Glomerular endothelial cell (primary cell): Measurements from ENCODE around the gene NELFCD. TPM values are rescaled to one million over a fixed set of nuclear protein-coding genes. Genes with fewer than 3 reads are reported as not detected.
"Not testable (repeated sequence)": the region's sequence is repeated elsewhere in the genome, so short reads cannot be mapped to it uniquely, and the experiment has no call there.

Source experiments
- DNase-seq: peaks from one replicate; pipeline ENCODE4 v3.0.0-alpha.2; 2011; ENCODE audit warnings: low read depth, low spot score; ENCODE audit errors: extremely low read depth
- total RNA-seq: library from RNA; depleted of rRNA; stranded (reverse); fragments of >200 nt; gene quantifications from 2 replicates; pipeline ENCODE4 v1.2.3, GENCODE V29; 2015

The NELFCD gene
- total RNA-seq, 1 donor from 2014 or later: 49.2 TPM

- no peak for DNase-seq
Measured at GRCh38 chr20:59023616-59024015, 42.6 kb downstream of the NELFCD start.

- no peak for DNase-seq
Measured at GRCh38 chr20:59024111-59024530, 43.1 kb downstream of the NELFCD start.

GRCh38 chr20:59025086-59025485 is 44.0 kb downstream of the NELFCD start:
- no peak for DNase-seq

GRCh38 chr20:59025511-59025910 is 44.5 kb downstream of the NELFCD start:
- no peak for DNase-seq

GRCh38 chr20:59026904-59027740 is 46.1 kb downstream of the NELFCD start:
- no peak for DNase-seq

DNA sequence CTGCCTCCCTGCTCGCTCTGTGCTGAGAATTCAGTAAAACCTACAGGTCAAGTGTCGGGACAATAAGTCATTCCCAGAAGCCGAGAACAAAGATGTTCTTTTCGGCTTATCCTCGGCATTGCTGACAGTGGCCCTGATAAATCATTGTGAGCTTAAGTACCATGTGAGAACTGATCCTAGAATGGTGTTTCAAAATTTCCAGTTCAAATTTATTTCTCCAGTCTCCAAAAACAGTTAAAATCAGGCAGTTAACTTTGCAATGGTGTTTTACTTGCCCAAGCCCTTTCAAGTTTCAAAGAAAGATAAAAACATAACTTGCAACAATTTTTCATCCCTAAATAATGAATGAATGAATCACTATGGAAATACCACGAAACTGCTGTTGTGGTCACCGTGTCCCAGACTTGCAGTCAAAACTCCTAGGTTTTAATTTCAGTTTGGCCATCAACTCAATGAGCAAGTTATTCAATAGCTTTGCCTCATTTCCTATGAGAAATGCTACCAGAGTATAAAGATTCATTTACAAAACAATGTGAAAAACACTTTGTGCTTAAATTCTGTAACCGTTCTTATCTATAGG is 46.8 kb downstream of the NELFCD start:
- DNase-seq: no peak

DNA sequence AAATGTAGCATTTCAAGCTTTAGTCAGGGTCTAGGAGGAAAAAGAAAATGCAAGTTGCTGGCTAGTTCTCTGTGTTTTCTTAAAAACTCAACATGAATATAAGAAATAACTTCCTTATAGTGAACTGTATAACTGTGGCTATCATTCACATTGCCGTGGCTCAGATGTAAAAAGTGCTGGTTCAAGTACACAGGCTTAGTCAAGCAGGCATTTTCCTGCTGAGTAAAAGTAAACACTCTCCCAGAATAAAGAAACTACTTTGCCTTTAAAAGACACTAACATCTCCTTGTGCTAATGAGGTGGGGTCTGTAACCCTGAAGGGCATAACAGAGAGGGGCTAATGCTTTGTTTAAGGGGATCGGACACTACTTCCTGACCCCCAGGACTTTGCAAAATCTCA is 47.8 kb downstream of the NELFCD start:
- DNase-seq: no peak

- DNase-seq: no peak
Measured at GRCh38 chr20:59030911-59031563, 50.0 kb downstream of the NELFCD start.

DNA sequence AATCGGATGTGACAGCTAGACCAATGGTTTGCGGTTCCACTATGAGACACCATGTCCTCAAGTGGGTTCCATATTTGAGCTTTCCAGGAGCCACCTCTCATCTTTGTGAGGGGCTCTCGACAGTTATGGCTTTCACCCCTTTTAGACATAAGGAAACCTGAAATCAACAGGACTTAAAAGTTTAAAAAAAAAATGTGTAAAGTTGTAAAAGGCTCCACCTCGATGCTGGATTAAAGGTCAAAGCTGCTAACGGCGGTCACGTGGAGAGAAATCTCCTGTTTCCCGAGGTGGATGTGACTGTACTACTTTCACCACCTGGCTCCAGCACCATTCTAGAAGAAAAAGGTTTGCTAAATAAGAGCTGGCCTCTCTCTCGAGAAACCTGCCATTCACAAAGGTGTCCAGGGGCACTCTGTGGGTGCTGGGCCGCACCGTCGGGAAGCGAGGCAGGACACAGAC is 50.5 kb downstream of the NELFCD start:
- no peak for DNase-seq

- no peak for DNase-seq
Measured at GRCh38 chr20:59032023-59032712, 51.1 kb downstream of the NELFCD start, which contains the start of gene ATP5F1E. Gene ATP5F1E, minus strand, starts transcription at chr20:59032335. Its CDS starts 84 bp downstream, at chr20:59032251.

GRCh38 chr20:59032713-59033059 is 51.6 kb downstream of the NELFCD start:
- DNase-seq: no peak

GRCh38 chr20:59033093-59033492 is 52.0 kb downstream of the NELFCD start:
- DNase-seq: no peak

DNA sequence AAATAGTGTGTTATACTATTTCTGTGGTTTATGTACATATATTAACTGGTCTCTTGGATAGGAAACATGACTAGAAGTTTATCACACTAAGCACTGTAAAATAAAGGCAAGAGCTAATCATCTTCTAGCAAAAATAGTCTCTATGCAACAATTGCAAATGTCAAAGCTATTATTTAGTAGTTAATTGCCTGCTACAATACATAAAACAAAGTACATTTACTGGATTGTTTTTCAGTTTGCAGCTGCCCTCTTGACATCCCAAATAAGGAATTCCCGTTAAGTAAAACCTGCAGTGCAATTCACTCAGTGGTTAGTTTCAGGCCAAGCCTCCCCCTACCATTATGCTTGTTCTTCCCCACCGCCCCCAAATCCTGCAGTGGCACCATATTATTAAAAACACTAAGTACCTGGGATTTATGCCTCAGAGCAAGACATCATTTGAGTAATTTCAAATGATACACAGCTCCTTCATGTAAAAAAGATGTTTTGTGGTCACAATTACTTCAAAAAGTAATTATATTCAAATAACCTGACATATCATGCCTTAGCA is 52.6 kb downstream of the NELFCD start:
- no peak for DNase-seq

DNA sequence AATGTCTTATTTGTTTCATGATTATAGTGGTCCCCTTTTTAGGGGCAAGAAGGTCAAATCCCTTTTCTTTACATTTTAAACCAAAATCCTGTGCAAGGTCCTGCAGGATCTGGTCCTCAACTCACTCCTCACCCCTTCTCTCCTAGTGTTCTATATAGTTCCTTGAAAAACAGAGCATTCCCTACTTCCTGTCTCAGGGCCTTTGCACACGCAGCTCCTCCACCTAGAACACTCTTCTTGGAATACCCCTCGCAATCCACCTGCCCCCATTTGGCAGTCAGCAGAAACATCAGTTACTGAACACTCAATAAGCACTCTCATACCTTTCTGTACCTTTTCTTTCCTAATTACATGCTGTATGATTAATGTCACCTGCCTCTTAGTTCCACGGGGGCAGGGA is 54.3 kb downstream of the NELFCD start:
- DNase-seq: no peak

DNA sequence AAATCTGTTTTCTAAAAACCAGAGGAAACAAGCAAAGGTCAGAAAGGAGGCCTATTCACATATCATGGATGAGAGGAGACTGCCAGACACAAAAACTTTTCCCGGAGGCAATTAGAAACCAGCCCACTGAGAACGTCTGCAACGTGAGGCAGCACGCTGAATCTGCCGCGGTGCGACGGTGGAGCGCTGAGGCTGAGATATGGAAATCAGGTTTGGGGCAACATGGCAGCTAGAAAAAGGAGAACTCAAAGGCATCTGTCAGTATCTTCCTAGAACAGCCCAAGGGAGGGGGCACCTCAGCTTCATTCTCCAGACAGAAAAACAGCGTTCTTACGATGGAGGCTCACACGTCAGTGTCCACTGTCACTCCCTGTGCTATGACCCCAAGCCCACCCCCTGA is 56.3 kb downstream of the NELFCD start:
- DNase-seq: no peak

GRCh38 chr20:59039233-59039632 is 58.2 kb downstream of the NELFCD start:
- no peak for DNase-seq

- no peak for DNase-seq
Measured at GRCh38 chr20:59040667-59041066, 59.6 kb downstream of the NELFCD start.

DNA sequence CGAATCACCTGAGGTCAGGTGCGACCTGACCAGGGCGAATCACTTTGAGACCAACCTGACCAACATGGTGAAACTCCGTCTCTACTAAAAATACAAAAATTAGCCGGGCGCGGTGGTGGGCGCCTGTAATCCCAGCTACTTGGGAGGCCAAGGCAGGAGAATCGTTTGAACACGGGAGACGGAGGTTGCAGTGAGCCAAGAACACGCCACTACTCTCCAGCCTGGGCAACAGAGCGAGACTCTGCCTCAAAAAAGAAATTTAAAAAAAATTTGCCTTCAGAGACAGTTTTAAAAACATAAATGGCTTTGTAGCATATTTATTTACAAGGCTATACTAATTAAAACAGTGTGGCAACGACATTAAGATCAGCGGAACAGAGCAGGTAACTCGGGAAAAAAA is 60.4 kb downstream of the NELFCD start:
- DNase-seq: not testable (repeated sequence)

DNA sequence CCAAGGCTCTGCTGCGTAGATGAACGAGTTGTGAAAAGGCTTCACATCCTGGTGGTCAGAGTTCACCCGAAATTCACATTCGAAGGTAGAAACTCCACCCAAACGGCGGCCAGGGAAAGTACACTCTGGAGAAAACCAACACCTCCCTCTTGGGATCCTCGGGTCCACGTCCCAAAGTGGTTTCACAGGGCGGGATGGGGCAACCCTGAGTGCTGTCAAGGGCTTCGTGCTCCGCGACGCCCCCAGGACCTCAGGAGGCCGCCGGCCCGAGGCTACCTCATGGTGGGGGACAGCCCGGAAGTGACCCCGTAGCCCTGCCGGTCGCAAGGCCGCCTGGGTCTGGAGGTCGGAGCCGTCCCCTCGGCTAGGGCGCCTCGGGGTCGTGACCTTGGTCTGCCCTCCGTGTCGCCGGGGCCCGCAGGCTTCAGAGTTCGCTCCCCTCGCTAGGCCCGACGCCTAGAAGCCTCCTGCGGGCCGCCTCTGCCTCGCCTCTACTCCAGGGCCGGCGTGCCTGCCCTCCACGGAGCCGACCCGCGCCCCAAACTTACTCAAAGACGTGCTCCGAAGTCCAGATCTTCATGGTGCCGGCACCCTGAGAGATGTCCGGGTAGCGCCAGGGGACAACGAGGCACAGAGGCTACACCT is 61.2 kb downstream of the NELFCD start, which contains the start of gene PRELID3B:
Gene PRELID3B (minus strand): TSS at position 636 of the 645 bp plus-strand sequence. CDS start 56 bp downstream, at position 580.
- DNase-seq: no peak
